HL-60 (cell line): ENCODE data around the gene HOXB3.

Experiments
- DNase-seq, 2 experiments: peaks; one replicate each; pipeline ENCODE4 v3.0.0-alpha.2; 2010 to 2020; ENCODE audit warnings: low read depth in 1 of 2, low spot score in 1 of 2
- H3K27ac ChIP-seq: fragments of 250-450 bp; sonication (Bioruptor Pico); replicated peaks from 2 replicates; pipeline ENCODE4 v1.5.1; 2020; ENCODE audit warnings: mild to moderate bottlenecking, moderate library complexity
- H3K27me3 ChIP-seq: fragments of 250-450 bp; sonication (Bioruptor Pico); 2 replicates; pipeline ENCODE4 v1.5.1; 2021; ENCODE audit warnings: mild to moderate bottlenecking, moderate library complexity; ENCODE audit not compliant: insufficient read depth, poor library complexity, severe bottlenecking
- H3K4me3 ChIP-seq: replicated peaks from 2 replicates; pipeline ENCODE4 v1.5.1; 2011; ENCODE audit warnings: mild to moderate bottlenecking, control low read depth, low read length; ENCODE audit not compliant: insufficient read depth
- GABPA ChIP-seq: IDR thresholded peaks from 2 replicates; pipeline ENCODE4 v1.6.1; 2012; ENCODE audit warnings: low read depth
- POLR2AphosphoS5 ChIP-seq: IDR thresholded peaks from 2 replicates; pipeline ENCODE4 v1.6.1; 2012; ENCODE audit warnings: low read depth
- SPI1 ChIP-seq: IDR thresholded peaks from 2 replicates; pipeline ENCODE4 v1.6.1; 2012; ENCODE audit warnings: low read depth, mild to moderate bottlenecking, borderline replicate concordance
- TF ChIP-seq, protein P1 (sequence below): IDR thresholded peaks from 2 replicates; pipeline ENCODE4 v1.6.1; 2012; ENCODE audit warnings: low read depth; ENCODE audit not compliant: insufficient replicate concordance
- TF ChIP-seq, protein P2 (sequence below): IDR thresholded peaks from one replicate; pipeline ENCODE4 v1.5.1; 2011; ENCODE audit warnings: low read length, control low read depth, inconsistent platforms; ENCODE audit not compliant: insufficient read depth

The HOXB3 gene

DNA sequence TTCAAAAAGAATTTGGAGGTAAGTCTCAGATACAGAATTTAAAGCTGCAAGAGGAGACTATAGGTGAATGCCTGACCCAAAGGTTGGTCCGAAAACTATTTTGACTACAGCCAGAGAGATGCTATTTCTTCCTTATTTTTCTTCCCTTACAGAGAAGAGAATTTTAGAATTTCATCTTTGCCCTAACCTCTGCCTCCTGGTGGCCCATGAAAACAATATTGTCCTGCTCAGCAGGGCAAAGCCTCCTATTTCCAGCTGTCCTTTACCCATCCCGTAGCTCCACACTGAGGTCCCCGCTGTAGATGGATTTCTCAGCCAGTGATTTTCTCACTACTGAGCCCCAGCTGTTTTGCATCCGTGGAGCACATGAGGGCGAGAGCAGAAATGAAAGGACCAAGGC is 83.8 kb downstream of the HOXB3 start:
- Histone ChIP-seq H3K4me3 (no peak overlapping the region), H3K27ac (no peak overlapping the region), H3K27me3 (peaks cover 14% of the 10 kb centered on the region)
- TF ChIP-seq GABPA (no peak), SPI1 (no peak), POLR2AphosphoS5 (no peak)
- TF ChIP-seq, protein P1, sequence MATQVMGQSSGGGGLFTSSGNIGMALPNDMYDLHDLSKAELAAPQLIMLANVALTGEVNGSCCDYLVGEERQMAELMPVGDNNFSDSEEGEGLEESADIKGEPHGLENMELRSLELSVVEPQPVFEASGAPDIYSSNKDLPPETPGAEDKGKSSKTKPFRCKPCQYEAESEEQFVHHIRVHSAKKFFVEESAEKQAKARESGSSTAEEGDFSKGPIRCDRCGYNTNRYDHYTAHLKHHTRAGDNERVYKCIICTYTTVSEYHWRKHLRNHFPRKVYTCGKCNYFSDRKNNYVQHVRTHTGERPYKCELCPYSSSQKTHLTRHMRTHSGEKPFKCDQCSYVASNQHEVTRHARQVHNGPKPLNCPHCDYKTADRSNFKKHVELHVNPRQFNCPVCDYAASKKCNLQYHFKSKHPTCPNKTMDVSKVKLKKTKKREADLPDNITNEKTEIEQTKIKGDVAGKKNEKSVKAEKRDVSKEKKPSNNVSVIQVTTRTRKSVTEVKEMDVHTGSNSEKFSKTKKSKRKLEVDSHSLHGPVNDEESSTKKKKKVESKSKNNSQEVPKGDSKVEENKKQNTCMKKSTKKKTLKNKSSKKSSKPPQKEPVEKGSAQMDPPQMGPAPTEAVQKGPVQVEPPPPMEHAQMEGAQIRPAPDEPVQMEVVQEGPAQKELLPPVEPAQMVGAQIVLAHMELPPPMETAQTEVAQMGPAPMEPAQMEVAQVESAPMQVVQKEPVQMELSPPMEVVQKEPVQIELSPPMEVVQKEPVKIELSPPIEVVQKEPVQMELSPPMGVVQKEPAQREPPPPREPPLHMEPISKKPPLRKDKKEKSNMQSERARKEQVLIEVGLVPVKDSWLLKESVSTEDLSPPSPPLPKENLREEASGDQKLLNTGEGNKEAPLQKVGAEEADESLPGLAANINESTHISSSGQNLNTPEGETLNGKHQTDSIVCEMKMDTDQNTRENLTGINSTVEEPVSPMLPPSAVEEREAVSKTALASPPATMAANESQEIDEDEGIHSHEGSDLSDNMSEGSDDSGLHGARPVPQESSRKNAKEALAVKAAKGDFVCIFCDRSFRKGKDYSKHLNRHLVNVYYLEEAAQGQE = no peak
- TF ChIP-seq, protein P2, sequence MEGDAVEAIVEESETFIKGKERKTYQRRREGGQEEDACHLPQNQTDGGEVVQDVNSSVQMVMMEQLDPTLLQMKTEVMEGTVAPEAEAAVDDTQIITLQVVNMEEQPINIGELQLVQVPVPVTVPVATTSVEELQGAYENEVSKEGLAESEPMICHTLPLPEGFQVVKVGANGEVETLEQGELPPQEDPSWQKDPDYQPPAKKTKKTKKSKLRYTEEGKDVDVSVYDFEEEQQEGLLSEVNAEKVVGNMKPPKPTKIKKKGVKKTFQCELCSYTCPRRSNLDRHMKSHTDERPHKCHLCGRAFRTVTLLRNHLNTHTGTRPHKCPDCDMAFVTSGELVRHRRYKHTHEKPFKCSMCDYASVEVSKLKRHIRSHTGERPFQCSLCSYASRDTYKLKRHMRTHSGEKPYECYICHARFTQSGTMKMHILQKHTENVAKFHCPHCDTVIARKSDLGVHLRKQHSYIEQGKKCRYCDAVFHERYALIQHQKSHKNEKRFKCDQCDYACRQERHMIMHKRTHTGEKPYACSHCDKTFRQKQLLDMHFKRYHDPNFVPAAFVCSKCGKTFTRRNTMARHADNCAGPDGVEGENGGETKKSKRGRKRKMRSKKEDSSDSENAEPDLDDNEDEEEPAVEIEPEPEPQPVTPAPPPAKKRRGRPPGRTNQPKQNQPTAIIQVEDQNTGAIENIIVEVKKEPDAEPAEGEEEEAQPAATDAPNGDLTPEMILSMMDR = no peak
- DNase-seq = no peak

DNA sequence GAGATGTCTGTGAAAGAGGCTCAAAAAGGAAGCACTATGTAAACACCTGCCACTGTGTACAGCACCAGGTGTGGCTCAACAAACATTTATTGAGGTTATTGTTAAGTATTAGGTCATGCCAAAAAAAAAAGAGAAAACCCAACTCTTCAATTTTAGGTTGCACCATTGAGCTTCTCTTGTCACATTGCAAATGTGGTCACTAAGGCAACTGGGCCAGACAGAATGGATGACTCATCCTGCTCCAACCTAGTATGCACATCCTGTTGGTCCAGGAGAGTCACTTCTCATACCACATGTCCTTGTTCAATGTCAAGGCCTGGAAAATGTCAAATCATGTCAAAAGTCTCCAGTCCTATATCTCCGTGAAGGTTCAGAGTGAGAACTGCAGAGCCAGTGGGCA is 84.3 kb downstream of the HOXB3 start:
- no peak overlapping the region for H3K4me3 ChIP-seq
- no peak for TF ChIP-seq SPI1
- TF ChIP-seq, protein P1 = no peak
- TF ChIP-seq, protein P2 = no peak
- TF ChIP-seq GABPA = no peak
- TF ChIP-seq POLR2AphosphoS5 = no peak
- no peak overlapping the region for H3K27ac ChIP-seq
- peaks cover 14% of the 10 kb centered on the region for H3K27me3 ChIP-seq
- DNase-seq = peak; percentile 11 to 65

DNA sequence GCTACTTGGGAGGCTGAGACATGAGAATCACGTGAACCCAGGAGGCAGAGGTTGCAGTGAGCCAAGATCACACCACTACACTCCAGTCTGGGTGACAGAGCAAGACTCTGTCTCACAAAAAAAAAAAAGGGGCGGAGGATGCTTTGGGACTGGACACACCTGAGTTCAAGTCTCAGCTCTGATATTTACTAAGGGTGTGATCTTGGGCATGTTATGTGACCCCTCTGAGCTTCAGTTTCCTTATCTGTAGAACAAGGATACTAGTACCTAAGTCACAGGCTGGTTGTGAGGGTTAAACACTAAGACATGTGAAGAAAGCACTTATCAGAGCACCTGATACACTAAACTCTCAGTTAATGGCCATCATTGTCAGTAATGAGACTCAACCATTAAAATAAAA is 85.1 kb downstream of the HOXB3 start:
- H3K4me3 ChIP-seq = no peak overlapping the region
- H3K27me3 ChIP-seq = peaks cover 14% of the 10 kb centered on the region
- no peak for TF ChIP-seq POLR2AphosphoS5
- no peak for TF ChIP-seq GABPA
- TF ChIP-seq, protein P2 = no peak
- TF ChIP-seq, protein P1 = no peak
- TF ChIP-seq SPI1 = no peak
- H3K27ac ChIP-seq = no peak overlapping the region
- DNase-seq = no peak
